Stimulated activated CD4-positive, alpha-beta T cell treated with anti-CD3 and anti-CD28 coated beads, Interleukin-1b, Interleukin-23, amount 100 ng/mL, for 24 hours (primary cell): Measurements from ENCODE around the gene DGKZ.
A peak's percentile ranks its signal among the peaks of the same experiment; 100 is the strongest.

Experiments used
- DNase-seq, 4 experiments: peaks; one replicate each; pipeline ENCODE4 v3.0.0-alpha.2; 2020; ENCODE audit warnings: low read depth in 4 of 4, low spot score in 1 of 4

Gene DGKZ

DNA sequence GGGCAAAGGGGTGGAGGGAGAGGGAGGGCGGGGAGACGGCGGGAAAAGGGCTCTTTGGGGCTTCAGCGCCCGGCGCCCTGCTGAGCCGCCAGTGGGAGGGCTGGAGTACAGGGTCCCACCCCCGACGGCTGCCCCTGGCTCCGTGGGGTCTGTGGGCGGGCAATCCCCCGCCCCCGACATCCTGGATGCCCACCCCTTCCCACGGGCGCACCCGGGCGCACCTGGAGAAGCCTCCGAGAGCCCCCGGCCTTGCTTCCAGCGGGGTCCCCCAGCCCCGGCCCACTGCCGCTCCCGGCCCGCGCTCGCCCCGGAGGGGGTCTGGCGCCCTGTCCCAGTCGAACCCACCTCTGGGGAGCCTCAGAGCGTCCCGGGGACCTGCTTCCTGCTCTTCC lies 43.9 kb downstream of the DGKZ start:
- no peak for DNase-seq

DNA sequence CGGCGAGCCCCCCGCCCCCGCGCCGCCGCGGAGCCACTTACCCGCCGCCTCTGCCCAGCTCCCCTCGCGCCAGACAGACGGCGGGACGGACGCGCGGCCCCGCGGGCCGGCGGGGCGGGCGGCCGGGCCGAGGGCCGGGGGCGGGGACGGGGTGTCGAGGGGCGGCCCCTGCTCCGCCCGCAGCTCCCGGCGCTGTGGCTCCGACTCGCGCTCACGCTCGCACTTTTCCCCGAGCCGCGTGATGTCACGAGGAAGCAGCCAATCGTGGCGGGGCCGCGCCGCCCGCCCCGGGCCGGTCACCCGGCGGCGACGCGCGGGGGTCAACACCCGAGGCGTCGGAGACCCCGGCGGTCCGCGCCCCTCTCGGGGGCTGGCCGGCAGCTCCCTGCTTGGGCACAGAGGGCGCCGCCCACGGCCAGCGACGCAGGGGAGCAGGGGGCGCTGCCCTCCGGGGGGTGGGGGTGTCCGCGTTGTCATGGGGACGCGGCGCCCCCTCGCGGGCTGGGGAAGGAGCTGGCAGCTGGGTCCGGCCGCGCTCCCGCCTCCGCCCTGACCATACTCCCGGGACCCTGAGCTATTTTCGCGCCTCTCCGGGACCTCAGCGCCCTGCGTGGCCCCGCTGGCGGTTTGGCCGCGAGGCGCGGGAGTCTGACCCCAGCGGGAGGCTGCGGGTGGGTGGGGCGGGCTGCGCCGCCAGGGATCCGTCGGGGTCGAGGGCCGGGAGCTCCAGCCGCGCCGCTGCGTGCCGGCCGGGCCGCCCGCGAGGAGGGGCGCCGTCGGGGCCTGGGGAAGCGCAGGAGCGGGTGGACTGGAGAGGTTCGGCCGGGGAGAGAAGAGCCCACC lies 44.5 kb downstream of the DGKZ start, which contains the start of gene CHRM4:
TSS of gene CHRM4 (minus strand) at position 199 of the 843 bp plus-strand sequence. CDS start 5,219 bp downstream, outside the sequence.
- no peak for DNase-seq

- peak in 3 of 4 experiments; percentile 58 to 66 (median 61) for DNase-seq
These were observed 45.4 kb downstream of the DGKZ start for GRCh38 chr11:46392421-46393230.

DNA sequence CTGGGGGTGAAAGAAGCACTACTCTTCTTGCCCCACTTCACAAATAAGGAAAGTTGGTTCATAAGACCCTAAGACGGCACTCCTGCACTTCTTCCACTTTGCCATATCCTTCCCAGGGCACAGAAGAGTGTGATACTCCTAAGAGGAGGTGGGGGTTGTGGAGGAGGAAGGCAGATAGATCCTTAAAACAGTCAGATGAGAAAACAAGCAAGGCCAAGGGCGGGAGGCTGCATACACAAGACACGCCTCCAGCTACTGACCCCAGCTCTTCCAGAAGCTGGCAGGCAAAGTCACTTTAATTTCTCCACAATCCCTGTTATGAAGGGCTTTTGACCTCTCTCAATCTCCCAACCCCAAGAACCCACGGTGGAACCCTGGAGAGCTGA lies 46.0 kb downstream of the DGKZ start:
- DNase-seq, result no peak

DNA sequence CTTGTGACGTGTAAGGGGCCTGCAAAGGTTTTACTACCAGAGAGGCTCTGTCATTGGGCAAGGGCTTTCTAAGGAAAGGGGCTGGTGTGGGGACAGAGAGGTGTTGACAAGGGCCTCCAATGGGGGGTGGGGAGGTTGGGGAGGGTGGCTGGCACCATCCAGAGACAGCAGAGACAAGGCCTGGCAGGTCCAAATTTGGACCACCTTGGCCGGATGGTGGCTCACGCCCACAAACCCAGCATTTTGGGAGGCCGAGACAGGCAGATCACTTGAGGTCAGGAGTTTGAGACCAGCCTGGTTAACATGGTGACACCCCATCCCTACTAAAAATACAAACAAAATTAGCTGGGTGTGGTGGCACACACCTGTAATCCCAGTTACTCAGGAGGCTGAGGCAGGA lies 46.5 kb downstream of the DGKZ start:
- DNase-seq, result no peak

- DNase-seq, result no peak
These were observed 50.3 kb downstream of the DGKZ start for GRCh38 chr11:46397526-46397925.

DNA sequence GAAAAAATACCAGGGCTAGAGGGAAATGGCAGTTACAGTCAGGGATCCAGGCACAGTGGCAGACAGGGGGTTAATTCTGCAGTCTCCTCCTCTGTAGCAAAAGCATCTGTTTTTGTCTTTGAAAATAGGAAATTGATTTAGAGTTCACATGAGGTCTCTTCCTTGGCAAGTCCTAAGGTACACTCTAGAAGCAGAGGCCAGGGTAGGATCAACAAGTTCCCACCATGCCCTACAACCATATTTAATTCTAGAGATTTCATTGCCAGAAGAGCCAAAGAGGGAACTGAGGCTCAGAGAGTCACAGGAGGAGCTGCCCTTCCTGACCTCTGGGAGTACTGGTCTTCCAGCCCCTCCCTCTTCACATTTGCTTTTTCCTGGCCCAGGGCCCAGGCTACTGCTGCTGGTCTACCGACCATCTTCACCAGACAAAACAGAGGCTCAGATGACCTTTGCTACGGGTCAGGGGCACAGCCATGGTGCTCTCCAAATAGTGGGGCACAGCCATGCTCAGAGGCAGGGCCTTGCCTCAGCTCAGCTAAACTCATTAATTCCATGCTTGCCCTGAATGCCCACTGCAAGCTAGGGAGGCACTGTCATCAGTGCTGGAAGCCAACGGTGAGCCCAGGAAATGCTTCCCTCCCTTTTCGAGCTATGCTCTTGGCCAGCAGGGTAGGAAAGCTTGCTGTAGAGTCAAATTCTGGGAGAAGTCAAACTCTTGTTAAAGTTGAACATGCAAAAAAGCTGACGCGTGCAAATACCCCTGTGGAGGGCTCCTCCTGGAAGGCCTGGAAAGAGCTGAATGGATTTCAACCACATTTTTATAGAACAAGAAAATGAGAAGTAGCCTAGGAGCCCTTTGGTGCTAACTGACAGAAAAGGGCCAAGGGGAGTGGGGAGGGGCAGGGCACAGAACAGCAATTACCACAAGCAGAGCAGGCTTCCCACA lies 56.0 kb downstream of the DGKZ start:
- DNase-seq, result no peak

GRCh38 chr11:46404476-46405017 lies 57.3 kb downstream of the DGKZ start:
- DNase-seq, result no peak

- no peak for DNase-seq
These were observed 60.4 kb downstream of the DGKZ start for GRCh38 chr11:46407635-46408034.

GRCh38 chr11:46408407-46408986 lies 61.2 kb downstream of the DGKZ start:
- DNase-seq, result no peak

GRCh38 chr11:46410021-46410420 lies 62.8 kb downstream of the DGKZ start:
- DNase-seq, result no peak

- DNase-seq, result no peak
These were observed 66.7 kb downstream of the DGKZ start for GRCh38 chr11:46413760-46414465.

- no peak for DNase-seq
These were observed 67.2 kb downstream of the DGKZ start for GRCh38 chr11:46414466-46414796.

GRCh38 chr11:46414879-46415278 lies 67.6 kb downstream of the DGKZ start:
- DNase-seq, result no peak

DNA sequence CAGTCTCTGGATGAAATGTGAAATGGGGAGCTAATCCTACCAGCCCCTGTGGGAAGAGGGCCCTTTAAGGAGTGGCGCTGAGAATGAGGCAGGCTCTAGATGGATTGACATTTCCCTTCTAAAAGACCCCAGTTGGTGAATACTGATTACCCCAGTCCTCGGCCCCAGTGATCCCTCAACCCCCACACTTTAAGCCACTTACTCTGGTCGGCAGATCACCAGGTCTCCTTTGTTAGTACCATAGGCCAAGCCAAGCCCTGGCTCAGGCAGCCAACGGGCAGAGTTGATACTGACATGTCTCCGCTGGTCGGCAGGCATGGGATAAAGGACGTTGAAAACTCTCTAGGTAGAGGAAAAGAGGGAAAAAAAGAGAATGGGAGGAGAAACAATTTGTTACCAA lies 70.4 kb downstream of the DGKZ start:
- no peak for DNase-seq

GRCh38 chr11:46418751-46419150 lies 71.5 kb downstream of the DGKZ start:
- no peak for DNase-seq

DNA sequence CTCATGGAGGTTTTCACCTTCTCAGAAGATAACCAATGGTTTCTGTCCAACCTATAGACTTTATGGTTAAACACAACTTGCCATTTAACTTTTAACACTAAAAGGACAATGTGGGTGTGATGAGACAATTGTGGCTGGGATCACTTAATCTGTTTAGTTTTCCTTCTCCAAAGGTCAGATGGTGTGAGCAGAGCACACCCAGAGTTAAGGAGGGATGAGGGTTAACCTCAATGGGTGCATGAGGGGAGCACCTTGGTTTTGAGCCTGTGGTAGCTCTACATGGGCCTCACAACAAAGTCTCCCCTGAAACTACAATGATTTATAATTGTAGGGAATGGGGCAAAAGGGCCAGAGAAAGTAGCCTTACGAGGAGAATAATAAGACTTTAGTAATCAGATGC lies 73.2 kb downstream of the DGKZ start:
- DNase-seq, result no peak

DNA sequence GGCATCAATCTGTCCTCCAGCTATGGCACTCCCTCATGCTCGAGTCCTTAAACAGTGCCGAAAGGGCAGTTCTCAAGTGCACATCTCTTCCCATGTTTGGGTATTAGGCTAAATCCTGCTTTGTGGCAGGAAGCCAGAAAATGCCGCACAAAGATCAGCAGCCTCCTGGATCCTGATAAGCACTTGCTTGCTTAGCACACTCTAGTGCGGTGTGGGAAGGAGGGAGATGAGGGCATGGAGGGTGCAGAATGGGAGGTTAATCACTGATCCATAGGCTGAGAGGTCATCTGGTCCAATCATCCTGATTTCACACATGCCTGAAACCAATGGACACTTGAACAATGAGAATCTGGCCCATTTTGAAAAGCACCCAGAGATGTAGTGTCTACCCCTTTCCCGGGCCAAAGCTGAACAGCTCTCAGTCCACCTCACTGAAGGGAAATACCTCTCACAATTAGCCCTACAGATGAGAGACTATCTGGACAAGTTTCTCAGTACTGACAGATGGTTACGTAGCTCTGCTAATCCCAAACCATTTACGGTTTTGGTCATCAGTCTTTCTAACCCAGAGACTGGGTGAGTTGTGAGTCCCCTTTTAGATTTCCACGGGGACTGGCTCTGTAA lies 74.1 kb downstream of the DGKZ start:
- no peak for DNase-seq

DNA sequence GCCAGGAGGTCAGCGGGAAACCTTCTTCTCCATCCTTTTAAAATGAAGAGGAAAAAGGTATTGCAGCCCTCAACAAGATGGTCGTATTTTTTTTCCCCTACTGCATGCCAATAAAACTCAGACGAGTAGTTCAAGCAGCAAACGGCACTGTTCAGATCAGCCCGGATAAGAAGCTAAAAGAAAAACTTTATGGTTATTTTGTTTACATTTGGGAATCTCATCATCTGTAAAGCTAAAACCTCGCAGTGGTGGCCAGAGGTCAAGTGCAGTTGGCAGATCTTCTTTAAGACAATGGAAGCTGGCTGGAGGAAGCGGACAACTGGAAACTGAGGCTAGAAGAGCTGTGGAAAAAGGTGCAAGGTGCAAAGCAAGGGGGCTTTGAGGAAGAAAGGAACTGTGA lies 75.3 kb downstream of the DGKZ start:
- DNase-seq, result no peak
